Posterior vena cava (tissue), 2 donors: ENCODE measurements around the gene HSPA2. TPM values are rescaled to one million over a fixed set of nuclear protein-coding genes. Genes with fewer than 3 reads are reported as not detected.
A peak's percentile ranks its signal among the peaks of the same experiment; 100 is the strongest.
"Not testable (repeated sequence)": the region's sequence is repeated elsewhere in the genome, so short reads cannot be mapped to it uniquely, and the experiment has no call there.

Experiments used
- DNase-seq: peaks from one replicate; pipeline ENCODE4 v3.0.0-alpha.2; 2020; ENCODE audit warnings: low spot score
- intact Hi-C, 2 donors: fragments of 100-400 bp; cut with DNase I; formaldehyde crosslinking; loops; one replicate each; pipeline versions ENCODE4 v1.14.1 to v1.14.2; 2022 to 2023
- total RNA-seq, 2 donors: library from RNA; stranded (reverse); fragmentation: NEBNext Ultra II Directional; extraction: Animal tissue kit (Norgen Biotek cat#: 25700); gene quantifications; one replicate each; pipeline ENCODE4 v1.2.1, GENCODE V29; 2021
- donor health status: DM: yes; HTN: yes; CAD: no.
- donor health status: DM: yes; HTN: yes; CAD: no.

The HSPA2 gene
- total RNA-seq, 2 donors from 2014 or later = 32.7 to 49.0 TPM

GRCh38 chr14:64550621-64551333 is 10.2 kb downstream of the HSPA2 start:
- DNase-seq = no peak
- intact Hi-C loops = loop anchor here in 1 of 2 donors (5.0 kb wide), 1 partner anchor 1367 kb away; no protein-coding TSS in a partner anchor

GRCh38 chr14:64554556-64554955 is 14.0 kb downstream of the HSPA2 start:
- intact Hi-C loops = loop anchor here in 1 of 2 donors (5.0 kb wide), 1 partner anchor 1363 kb away; no protein-coding TSS in a partner anchor
- no peak for DNase-seq

- no peak for DNase-seq
- intact Hi-C loops = no loop called here
Observed at GRCh38 chr14:64556526-64556925, 16.0 kb downstream of the HSPA2 start.

- DNase-seq, intact Hi-C loops: not testable (repeated sequence)
Observed at GRCh38 chr14:64558216-64558615, 17.7 kb downstream of the HSPA2 start.

- intact Hi-C loops = no loop called here
- no peak for DNase-seq
Observed at GRCh38 chr14:64561631-64562030, 21.1 kb downstream of the HSPA2 start.

- no peak for DNase-seq
- intact Hi-C loops = no loop called here
Observed at GRCh38 chr14:64562436-64562835, 21.9 kb downstream of the HSPA2 start.

- no peak for DNase-seq
Observed at GRCh38 chr14:64563696-64564095, 23.2 kb downstream of the HSPA2 start.

GRCh38 chr14:64566651-64567122 is 26.1 kb downstream of the HSPA2 start:
- DNase-seq = no peak
- intact Hi-C loops = no loop called here

More at GRCh38 chr14:64563696-64564095, 23.2 kb downstream of the HSPA2 start:
- intact Hi-C loops = no loop called here

- intact Hi-C loops = no loop called here
- DNase-seq = peak; percentile 85
Observed at GRCh38 chr14:64569138-64569631, 28.6 kb downstream of the HSPA2 start.

GRCh38 chr14:64569646-64570045 is 29.1 kb downstream of the HSPA2 start:
- intact Hi-C loops, DNase-seq: not testable (repeated sequence)

GRCh38 chr14:64572386-64573104 is 32.0 kb downstream of the HSPA2 start:
- DNase-seq = no peak

GRCh38 chr14:64573109-64573508 is 32.6 kb downstream of the HSPA2 start:
- DNase-seq = no peak
- intact Hi-C loops = no loop called here

More at GRCh38 chr14:64572386-64573104, 32.0 kb downstream of the HSPA2 start:
- intact Hi-C loops = no loop called here

- intact Hi-C loops = no loop called here
- DNase-seq = no peak
Observed at GRCh38 chr14:64574371-64575107, 34.0 kb downstream of the HSPA2 start.

- intact Hi-C loops = no loop called here
- no peak for DNase-seq
Observed at GRCh38 chr14:64577211-64577610, 36.7 kb downstream of the HSPA2 start.

GRCh38 chr14:64580467-64580866 is 39.9 kb downstream of the HSPA2 start:
- DNase-seq = no peak
- intact Hi-C loops = no loop called here

- DNase-seq = no peak
- intact Hi-C loops = loop anchor here in 1 of 2 donors (1.0 kb wide), 1 partner anchor 21 kb away; no protein-coding TSS in a partner anchor
Observed at GRCh38 chr14:64581363-64581762, 40.8 kb downstream of the HSPA2 start.

- intact Hi-C loops = loop anchor here in 1 of 2 donors (1.0 kb wide), 1 partner anchor 20 kb away; no protein-coding TSS in a partner anchor
- DNase-seq = no peak
Observed at GRCh38 chr14:64581817-64582216, 41.3 kb downstream of the HSPA2 start.

GRCh38 chr14:64584190-64584589 is 43.6 kb downstream of the HSPA2 start:
- no peak for DNase-seq
- intact Hi-C loops = no loop called here

- DNase-seq = no peak
- intact Hi-C loops = no loop called here
Observed at GRCh38 chr14:64591809-64592208, 51.3 kb downstream of the HSPA2 start.
